PFSK-1 (cell line): ENCODE results near the gene C18orf63.

Experiments
- POLR2AphosphoS5 ChIP-seq: IDR thresholded peaks from 2 replicates; pipeline ENCODE4 v1.6.1; 2012; ENCODE audit warnings: low read depth, mild to moderate bottlenecking, control low read depth, low read length, moderate library complexity
- TF ChIP-seq, protein P1 (sequence below), 2 experiments: IDR thresholded peaks; 2 replicates each; pipeline versions ENCODE4 v1.6.1 to v1.8.0; 2011 to 2012; ENCODE audit warnings: low read depth in 2 of 2, low read length in 2 of 2, control low read depth in 1 of 2, inconsistent platforms in 1 of 2, mild to moderate bottlenecking in 1 of 2, moderate library complexity in 1 of 2; ENCODE audit not compliant: insufficient read depth in 1 of 2

GRCh38 chr18:74388227-74388626 lies 72.6 kb downstream of the C18orf63 start:
- no peak for TF ChIP-seq POLR2AphosphoS5
- TF ChIP-seq, protein P1, sequence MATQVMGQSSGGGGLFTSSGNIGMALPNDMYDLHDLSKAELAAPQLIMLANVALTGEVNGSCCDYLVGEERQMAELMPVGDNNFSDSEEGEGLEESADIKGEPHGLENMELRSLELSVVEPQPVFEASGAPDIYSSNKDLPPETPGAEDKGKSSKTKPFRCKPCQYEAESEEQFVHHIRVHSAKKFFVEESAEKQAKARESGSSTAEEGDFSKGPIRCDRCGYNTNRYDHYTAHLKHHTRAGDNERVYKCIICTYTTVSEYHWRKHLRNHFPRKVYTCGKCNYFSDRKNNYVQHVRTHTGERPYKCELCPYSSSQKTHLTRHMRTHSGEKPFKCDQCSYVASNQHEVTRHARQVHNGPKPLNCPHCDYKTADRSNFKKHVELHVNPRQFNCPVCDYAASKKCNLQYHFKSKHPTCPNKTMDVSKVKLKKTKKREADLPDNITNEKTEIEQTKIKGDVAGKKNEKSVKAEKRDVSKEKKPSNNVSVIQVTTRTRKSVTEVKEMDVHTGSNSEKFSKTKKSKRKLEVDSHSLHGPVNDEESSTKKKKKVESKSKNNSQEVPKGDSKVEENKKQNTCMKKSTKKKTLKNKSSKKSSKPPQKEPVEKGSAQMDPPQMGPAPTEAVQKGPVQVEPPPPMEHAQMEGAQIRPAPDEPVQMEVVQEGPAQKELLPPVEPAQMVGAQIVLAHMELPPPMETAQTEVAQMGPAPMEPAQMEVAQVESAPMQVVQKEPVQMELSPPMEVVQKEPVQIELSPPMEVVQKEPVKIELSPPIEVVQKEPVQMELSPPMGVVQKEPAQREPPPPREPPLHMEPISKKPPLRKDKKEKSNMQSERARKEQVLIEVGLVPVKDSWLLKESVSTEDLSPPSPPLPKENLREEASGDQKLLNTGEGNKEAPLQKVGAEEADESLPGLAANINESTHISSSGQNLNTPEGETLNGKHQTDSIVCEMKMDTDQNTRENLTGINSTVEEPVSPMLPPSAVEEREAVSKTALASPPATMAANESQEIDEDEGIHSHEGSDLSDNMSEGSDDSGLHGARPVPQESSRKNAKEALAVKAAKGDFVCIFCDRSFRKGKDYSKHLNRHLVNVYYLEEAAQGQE (IDR thresholded peaks at IDR 0.05; ENCODE audit: insufficient read depth in 1 of 2, low read depth in 2 of 2, low read length in 2 of 2), result no peak
